Brain pericyte (primary cell): Measurements from ENCODE around the gene RANBP1.

ENCODE experiments used
- DNase-seq: peaks from one replicate; pipeline ENCODE4 v3.0.0-alpha.2; 2012; ENCODE audit warnings: low read depth, low spot score

Gene RANBP1

GRCh38 chr22:20088263-20088648 lies 27.6 kb upstream of the RANBP1 start:
- no peak for DNase-seq

DNA sequence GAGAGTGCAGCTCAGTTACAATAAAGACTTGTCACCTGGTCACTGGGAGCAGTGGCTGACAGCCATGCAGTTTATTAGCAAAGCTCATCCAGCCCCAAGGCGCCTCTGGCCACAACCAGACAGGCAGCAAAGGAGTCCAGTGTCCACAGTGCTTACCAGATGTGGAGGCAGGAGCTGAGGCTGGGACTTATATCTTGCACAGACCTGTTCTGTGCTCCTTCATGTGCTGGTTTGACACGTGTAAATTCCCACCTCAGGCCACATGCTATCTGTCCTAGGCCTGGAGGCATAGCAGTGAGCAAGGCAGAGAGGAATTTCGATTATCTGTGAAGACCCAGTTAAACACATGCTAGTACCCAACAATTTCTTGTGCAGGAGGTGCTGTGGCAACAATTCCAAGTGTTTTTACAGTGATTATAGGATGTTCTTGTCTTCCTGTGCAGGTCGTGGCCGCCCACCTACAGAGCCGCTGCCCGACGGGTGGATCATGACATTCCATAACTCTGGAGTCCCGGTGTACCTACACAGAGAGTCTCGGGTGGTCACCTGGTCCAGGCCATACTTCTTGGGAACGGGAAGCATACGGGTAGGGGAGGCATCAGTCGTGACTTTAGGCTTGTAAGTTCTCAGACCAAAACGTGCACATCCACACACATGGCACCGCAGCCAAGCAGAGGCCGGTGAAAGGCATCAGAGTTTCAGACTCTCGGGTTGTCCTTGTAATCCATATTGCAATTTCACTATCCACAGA lies 26.5 kb upstream of the RANBP1 start:
- no peak for DNase-seq

- DNase-seq = no peak
These were observed 25.8 kb upstream of the RANBP1 start for GRCh38 chr22:20089977-20090729.

DNA sequence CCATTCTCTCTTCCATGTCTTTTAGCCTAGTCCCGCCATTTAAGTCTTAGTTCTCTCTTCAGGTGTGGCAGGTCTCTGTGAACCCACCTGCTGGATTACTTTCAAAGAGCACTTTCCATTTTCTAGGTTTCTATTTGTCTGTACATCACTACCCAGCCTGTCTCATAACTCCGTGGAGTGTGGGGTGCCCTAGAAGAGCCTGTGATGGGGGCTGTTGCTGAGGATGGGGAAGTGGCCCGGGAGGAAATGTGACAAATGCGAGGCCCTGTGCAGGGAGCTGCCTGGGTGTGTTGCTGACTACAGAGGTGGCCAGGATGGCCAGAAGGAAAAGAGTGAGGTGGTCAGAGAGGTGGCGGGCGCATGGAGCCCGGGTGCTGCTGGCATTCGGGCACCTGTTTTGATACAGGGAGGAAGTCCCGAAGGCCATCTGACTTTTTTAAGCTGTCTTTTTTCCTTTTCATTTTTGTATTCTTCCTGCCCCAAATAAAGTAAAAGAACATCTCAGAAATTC lies 25.1 kb upstream of the RANBP1 start:
- no peak for DNase-seq

DNA sequence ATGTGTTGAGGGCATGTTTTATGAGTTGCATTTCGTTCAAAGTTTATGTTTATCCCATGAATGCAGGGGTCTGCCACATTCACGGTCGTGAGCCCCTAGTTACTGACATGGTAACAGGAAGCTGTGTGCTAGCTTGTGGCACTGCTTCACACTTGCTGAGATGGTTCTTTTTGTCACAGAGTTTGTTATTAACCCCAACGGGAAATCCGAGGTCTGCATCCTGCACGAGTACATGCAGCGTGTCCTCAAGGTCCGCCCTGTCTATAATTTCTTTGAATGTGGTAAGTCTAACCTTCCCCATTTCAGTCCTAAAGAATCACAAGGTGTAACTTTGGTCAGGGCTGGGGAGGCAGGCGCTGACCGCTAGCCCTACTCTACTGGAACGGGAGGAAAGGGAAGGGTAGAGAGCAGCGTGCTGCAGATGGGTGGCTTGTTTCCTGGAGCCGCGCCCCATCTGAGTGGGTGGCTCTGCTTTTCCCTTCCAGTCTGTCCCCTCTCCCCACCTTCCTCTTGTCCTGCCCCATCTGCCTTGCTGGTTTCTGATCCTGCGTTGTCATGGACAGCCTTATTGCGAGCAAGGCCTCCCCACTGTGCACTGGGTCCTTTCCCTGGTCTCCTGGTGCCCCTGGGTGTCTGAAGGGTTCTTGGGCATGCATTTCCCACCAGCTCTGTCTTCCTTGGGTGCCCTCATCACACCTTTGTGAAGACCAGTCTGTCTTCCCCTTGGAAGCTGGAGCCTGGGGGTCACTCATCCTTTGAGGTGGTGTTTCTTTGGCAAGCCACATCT lies 24.0 kb upstream of the RANBP1 start:
- DNase-seq = no peak

DNA sequence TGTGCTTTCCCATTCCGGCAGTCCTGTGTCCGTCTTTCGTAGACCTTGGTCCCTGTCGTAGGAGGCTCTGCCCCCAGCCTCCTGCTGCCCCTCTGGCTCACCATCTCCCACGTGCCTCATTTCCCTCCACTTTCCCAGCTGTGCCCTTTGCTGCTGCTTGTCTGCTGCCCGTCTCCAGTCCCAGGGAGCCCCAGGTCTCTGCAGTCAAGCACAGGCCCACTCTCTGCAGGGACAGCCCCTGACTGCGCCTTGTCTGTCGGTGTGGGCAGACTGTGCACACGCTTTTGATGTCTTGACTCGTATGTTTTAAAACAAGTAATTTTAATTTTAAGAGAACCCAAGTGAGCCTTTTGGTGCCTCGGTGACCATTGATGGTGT lies 23.4 kb upstream of the RANBP1 start:
- no peak for DNase-seq

DNA sequence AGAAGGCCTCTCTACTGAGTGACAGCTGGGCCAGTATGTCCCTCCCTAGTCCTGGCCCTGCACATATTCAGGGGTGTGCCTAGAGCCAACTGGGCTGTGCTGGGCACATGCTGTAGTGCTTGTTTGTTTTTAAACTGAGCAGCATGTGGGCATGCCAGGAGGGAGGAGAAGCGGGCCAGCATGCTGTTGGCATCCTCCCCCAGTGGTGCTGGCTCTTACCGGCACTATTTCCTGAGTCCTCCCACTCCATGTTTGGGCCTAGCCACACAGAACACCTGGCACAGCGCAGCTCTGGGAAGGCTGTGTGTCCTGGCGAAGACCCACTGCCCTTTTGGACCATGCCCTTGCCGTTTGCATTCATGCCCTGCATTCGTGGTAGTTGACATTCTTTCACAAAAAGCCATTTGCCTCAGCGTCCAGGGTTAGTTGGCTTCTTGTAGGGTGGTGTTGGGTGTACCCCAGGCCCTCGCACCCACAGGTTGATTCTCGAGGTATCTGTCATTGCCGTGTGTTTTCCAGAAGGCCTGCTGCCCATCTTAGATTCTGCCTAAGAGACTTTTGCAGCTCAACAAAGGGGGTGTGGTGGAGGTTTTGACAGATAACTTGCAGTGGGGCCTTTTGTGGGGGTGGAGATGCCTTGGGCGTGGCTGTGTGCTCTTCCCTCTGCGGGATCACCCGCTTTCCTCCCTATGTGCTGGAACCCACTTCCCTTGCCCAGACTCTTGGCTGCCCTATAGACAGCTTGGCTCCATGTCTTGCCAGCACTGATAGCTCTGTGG lies 22.3 kb upstream of the RANBP1 start:
- no peak for DNase-seq

GRCh38 chr22:20094197-20094807 lies 21.6 kb upstream of the RANBP1 start:
- no peak for DNase-seq

GRCh38 chr22:20095521-20095920 lies 20.4 kb upstream of the RANBP1 start:
- no peak for DNase-seq

DNA sequence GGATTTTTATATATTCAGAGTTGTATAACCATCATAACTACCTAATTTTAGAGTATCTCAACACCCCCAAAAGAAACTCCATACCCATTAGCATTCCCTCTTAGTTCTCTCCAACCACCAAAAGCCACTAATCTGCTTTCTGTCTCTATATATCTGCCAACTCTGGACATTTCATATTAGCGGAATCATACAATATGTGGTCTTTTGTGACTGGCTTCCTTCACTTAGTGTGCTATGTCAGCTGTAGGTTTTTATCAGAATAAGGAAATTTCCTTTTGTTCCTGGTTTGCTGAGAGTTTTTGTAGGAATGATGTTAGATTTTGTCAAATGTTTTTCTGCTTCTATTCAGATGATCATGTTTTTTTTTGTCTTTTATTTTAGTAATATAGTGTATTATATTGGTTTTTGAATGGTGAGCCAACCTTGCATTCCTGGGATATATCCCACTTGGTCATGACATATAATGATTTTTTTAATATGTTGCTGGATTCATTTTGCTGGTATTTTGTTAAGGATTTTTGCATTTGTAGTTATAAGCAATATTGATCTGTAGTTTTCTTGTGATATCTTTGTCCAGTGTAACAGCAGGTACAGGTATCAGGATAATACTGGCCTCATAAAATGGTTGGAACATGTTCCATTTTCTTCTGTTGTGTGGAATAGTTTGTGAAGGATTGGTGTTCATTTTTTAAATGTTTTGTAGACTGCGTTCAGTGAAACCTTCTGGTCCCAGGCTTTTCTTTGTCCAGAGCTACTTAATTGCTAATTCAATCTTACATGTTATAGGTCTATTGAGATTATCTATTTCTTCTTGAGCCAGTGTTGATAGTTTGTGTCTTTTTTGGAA lies 19.1 kb upstream of the RANBP1 start:
- no peak for DNase-seq

DNA sequence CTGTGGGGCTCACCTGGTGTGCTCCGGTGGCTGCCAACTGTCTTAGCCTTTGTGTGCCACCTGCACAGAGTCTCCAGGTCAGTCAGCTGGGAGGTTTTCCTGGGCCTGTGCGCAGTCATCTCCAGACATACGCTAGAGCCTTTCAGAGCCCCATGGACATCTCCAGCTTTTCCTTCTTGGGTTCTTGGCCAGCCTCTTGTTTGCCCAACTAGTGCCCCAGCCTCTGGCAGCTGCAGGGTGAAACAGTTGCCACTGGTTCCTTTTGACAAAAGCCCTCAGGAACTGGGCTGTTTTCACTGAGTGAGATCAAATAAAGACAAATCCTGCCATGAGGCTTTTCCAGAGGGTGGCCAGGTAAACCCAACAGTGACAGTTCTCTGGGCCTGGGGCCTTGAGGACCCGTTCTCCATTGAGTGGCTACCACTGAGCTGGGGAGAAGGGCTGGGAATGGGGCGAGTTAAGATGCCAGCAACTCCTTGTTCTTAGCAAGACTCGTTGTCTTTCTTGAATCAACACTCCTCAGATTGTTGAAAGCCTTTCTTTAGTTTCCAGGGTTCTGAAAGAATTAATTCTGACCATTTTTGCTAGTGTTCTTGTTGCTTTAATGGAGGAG lies 16.7 kb upstream of the RANBP1 start:
- no peak for DNase-seq

DNA sequence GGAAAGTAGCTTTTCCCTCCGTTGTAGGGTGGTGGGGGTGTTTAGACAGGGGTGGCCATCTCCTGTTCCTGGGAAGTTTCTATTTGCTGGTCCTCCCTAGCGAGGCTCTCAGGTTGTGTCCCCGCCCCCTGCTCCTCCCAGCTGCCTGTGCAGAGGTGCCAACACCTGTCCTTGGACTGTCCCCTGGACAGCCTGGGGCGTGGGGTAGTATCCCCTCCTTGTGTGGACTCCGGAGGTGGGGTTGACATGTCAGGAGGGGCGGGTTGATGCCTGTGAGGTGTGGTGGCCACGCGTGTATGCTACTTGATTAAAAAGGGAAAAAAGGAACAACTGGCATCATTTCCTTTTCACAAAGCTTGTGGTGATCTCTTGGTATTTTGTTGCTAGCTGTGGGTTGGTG lies 14.3 kb upstream of the RANBP1 start:
- no peak for DNase-seq

GRCh38 chr22:20102203-20102780 lies 13.6 kb upstream of the RANBP1 start:
- no peak for DNase-seq

DNA sequence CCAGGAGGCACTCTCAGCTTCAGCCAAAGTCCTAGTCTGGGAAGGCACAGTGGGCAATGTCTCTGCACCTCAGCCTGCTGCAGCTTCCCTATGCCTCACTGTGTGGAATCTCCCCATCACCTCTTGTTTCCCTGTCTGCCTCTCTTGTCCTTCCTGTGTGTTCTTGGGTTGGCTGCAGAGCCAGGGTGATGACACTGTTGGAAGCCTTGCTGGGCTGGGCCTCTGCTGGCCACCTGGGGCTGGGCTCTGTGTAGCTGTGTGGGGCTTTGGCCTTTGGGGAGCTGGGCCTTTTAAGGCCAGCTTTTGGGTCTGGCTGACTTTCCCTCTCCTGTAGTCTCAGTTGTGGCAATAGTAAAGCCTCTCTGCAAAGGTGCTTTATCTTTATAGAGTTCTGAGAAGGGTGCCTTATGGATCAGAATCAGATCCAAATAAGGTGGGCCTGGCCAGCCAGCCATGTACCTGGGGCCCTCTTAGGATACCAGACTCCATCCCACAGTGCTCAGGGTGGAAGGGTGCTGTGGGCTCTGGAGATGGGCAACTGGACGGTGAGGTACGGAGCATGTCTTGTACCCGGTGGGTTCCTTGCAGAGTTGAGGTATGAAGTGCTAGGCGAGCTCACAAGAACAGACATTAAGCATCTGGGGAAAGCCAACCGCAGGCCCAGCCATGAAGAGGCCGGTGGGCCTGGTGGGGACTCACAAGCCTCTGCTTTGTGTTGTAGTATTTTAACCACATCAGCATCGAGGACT lies 10.3 kb upstream of the RANBP1 start:
- DNase-seq = no peak

GRCh38 chr22:20106205-20106848 lies 9.6 kb upstream of the RANBP1 start:
- DNase-seq = no peak

- no peak for DNase-seq
These were observed 9.1 kb upstream of the RANBP1 start for GRCh38 chr22:20106849-20107237.

DNA sequence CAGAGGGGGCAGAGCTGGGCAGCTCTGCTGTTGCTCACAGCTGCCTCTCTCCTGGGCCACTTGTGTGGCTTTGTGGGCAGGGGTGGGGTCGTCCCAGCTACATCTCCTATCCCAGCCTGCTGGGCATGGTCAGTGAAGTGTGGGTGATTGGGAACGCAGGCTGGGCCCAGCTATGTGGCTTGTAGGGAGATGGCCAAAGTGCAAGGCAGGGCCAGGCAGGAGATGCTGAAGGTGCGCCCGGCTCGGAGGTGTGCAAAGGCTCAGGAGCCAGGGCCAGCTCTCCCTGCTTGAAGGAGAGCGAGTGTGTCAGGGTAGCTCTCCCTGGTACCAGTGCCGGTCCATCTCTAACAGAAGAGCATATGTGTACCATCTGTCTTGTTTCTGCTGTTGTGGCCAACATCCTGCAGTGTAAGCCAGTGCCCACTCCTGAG lies 8.4 kb upstream of the RANBP1 start:
- DNase-seq = no peak
